Measurements from ENCODE around the gene MED13L.

MED13L gene

DNA sequence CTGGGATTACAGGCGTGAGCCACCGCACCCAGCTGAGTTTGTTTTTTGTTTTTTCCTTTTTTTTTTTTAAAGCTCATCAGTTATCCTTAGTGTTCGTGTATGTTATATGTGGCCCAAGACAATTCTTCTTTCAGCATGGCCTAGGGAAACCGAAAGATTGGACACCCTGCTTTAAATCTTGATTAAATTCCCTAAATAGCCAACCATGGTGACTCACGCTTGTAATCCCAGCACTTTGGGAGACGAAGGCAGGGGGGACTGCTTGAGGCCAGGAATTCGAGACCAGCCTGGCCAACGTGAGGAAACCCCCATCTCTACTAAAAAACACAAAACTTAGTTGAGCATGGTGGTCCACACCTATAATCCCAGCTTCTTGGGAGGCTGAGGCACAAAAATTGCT lies 131.1 kb downstream of the MED13L start:
- H3K4me1 ChIP-seq, result peaks cover 36 to 75% (median 50%) of the 10 kb centered on the region in 10 experiments
- no peak overlapping the region for H3K4me2 ChIP-seq
- H4K20me1 ChIP-seq, result peaks cover 94 to 100% (median 100%) of the 10 kb centered on the region in 11 experiments
- H3K27ac ChIP-seq, result no peak overlapping the region
- H3K9me3 ChIP-seq (replicated peaks in 1 of 11), result 0 out of 22 replicates have a peak, but pooled peaks cover 0 to 3% (median 0%) of the 10 kb centered on the region in 11 experiments
- no peak for TF ChIP-seq Cebpa-rat (IDR thresholded peaks at IDR 0.05)
- H3K9ac ChIP-seq, result no peak overlapping the region
- H3K4me3 ChIP-seq, result no peak overlapping the region
- H3K27me3 ChIP-seq, result no peaks in the 10 kb centered on the region
- peaks cover 0 to 8% (median 0%) of the 10 kb centered on the region in 11 experiments; a peak in 2 of 22 replicates for H3K36me3 ChIP-seq

DNA sequence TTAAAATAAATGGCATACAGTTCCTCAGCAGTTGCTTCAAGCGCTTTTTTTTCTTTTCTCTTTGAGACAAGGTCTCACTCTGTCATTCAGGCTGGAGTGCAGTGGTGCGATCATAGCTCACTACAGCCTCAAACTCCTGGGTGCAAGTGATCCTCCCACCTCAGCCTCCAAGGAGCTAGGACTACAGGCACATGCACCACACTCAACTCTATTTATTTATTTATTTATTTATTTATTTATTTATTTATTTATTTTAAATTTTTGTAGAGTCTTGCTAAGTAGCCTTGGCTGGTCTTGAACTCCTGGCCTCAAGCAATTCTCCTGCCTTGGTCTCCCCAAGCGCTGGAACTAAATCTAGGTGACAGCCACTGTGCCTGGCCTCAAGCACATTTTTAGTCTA lies 132.0 kb downstream of the MED13L start:
- no peak overlapping the region for H3K27ac ChIP-seq
- TF ChIP-seq Cebpa-rat (IDR thresholded peaks at IDR 0.05), result no peak
- no peak overlapping the region for H3K4me3 ChIP-seq
- peaks cover 0 to 8% (median 0%) of the 10 kb centered on the region in 11 experiments; a peak in 1 of 22 replicates for H3K36me3 ChIP-seq
- H4K20me1 ChIP-seq, result peaks cover 94 to 100% (median 100%) of the 10 kb centered on the region in 11 experiments
- H3K4me1 ChIP-seq, result peaks cover 37 to 79% (median 51%) of the 10 kb centered on the region in 10 experiments
- H3K4me2 ChIP-seq, result peak overlapping the region in 7 of 11 experiments; percentile 47 to 93 (median 80); a peak in 9 of 22 replicates
- no peaks in the 10 kb centered on the region for H3K27me3 ChIP-seq
- no peak overlapping the region for H3K9ac ChIP-seq
- H3K9me3 ChIP-seq (replicated peaks in 1 of 11), result 0 out of 22 replicates have a peak, but pooled peaks cover 0 to 3% (median 0%) of the 10 kb centered on the region in 11 experiments

DNA sequence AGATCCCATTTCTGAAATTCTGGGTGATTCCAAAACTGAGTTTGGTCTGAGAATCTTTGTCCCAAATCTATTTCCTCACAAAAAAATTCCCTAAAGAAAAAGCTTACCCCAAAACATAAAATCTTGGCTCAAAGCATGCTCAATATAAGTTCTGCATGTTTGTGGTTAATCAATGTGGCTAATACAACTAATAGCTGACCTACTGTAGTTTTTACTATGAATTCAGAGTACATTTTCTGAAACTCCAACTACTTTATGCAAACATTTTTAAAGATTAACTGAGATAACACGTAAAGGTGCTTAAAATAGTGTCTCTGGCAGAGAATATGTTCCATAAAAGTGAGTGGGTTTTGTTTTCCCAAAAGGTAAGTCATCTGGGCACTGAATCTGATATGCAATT lies 133.1 kb downstream of the MED13L start:
- Histone ChIP-seq H3K4me3 (no peak overlapping the region), H3K27ac (peak overlapping the region in 5 of 11 experiments; percentile 19 to 59 (median 41); a peak in 7 of 22 replicates), H3K27me3 (no peaks in the 10 kb centered on the region), H3K36me3 (peaks cover 0 to 8% (median 0%) of the 10 kb centered on the region in 11 experiments; a peak in 2 of 22 replicates), H4K20me1 (peaks cover 94 to 100% (median 100%) of the 10 kb centered on the region in 11 experiments), H3K9ac (peak overlapping the region in 2 of 11 experiments; percentile 19 to 22; a peak in 2 of 22 replicates), H3K4me2 (peak overlapping the region; percentile 45 to 93 (median 75)), H3K4me1 (peaks cover 37 to 80% (median 49%) of the 10 kb centered on the region in 10 experiments), H3K9me3 (replicated peaks in 1 of 11) (0 out of 22 replicates have a peak, but pooled peaks cover 0 to 3% (median 0%) of the 10 kb centered on the region in 11 experiments)
- TF ChIP-seq Cebpa-rat (IDR thresholded peaks at IDR 0.05), result no peak

DNA sequence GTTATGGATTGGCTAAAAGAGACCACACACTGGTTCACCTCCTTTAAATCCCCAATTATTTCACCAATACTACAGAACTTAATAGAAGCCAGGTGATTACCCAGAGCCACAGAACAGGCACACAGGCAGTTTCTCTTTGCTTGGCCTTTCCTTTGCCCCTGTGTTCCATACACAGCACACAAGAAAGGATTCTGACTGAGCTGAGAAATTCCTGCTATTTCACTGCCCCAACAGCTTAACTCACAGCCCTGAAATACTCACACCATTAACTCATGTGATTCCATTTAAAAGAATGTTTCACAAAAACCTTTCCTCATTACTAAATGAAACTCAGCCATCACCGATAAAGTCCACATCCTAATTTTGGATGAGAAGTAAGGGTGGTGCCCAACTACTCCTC lies 133.6 kb downstream of the MED13L start:
- Histone ChIP-seq H3K4me3 (no peak overlapping the region), H3K27me3 (no peaks in the 10 kb centered on the region), H3K9ac (peak overlapping the region in 3 of 11 experiments; percentile 16 to 22 (median 19); a peak in 3 of 22 replicates), H3K4me2 (peak overlapping the region; percentile 45 to 93 (median 75)), H3K4me1 (peaks cover 37 to 78% (median 44%) of the 10 kb centered on the region in 10 experiments), H3K36me3 (peaks cover 0 to 8% (median 0%) of the 10 kb centered on the region in 11 experiments; a peak in 2 of 22 replicates), H3K9me3 (replicated peaks in 1 of 11) (0 out of 22 replicates have a peak, but pooled peaks cover 0 to 3% (median 0%) of the 10 kb centered on the region in 11 experiments), H3K27ac (peak overlapping the region in 9 of 11 experiments; percentile 0 to 59 (median 39); a peak in 12 of 22 replicates), H4K20me1 (peaks cover 94 to 100% (median 100%) of the 10 kb centered on the region in 11 experiments)
- TF ChIP-seq Cebpa-rat (IDR thresholded peaks at IDR 0.05), result no peak

DNA sequence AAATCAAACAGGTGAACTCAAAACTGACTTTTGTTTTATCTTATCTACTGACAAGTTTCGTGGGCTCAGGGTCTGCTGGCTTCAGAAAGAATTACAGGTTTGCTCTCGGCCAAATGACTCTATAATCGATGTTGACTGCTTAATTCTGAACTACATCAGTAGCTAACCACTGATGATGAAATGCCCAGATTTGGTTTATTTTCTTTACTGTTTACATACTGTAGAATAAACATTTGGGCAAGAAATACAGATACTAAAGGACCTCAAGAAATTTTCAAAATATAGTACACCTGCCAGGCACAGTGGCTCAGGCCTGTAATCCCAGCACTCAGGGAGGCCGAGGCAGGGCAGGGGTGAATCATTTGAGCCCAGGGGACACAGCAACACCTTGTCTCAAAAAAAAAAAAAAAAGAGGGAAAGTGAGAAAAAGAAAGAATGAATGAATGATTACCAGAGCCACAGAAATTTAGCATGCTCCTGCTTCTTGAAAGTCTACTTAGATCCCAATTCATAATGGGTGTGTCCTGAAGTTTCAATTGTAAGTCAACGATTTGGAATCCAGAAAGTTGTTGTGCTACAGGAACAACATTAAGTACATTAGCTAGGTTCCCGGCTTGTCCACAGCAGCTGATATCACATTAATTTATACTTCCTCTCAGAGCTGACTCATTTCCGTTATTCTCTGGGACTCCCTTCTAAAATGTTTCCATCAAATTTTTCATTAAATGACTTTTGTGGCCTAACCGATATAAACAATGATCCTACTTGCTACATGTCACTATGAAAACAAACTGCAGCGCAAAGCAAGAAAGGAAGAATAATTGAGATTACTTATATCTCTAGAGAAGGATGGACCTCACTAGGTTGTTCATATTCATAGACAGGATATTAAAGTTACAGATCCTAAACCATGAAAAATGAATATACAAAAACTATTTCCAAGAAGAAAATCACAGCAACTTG lies 134.3 kb downstream of the MED13L start:
- Histone ChIP-seq H3K4me2 (peak overlapping the region; percentile 45 to 93 (median 75)), H3K9ac (peak overlapping the region in 6 of 11 experiments; percentile 5 to 52 (median 26); a peak in 7 of 22 replicates), H3K4me3 (peak overlapping the region in 1 of 10 experiments; percentile 37; a peak in 2 of 20 replicates), H3K27me3 (no peaks in the 10 kb centered on the region), H3K9me3 (replicated peaks in 1 of 11) (0 out of 22 replicates have a peak, but pooled peaks cover 0 to 3% (median 0%) of the 10 kb centered on the region in 11 experiments), H3K27ac (peak overlapping the region in 10 of 11 experiments; percentile 0 to 59 (median 39); a peak in 12 of 22 replicates), H3K4me1 (peaks cover 37 to 82% (median 43%) of the 10 kb centered on the region in 10 experiments), H4K20me1 (peaks cover 96 to 100% (median 100%) of the 10 kb centered on the region in 11 experiments), H3K36me3 (peaks cover 0 to 8% (median 0%) of the 10 kb centered on the region in 11 experiments; a peak in 2 of 22 replicates)
- TF ChIP-seq Cebpa-rat (IDR thresholded peaks at IDR 0.05), result no peak

DNA sequence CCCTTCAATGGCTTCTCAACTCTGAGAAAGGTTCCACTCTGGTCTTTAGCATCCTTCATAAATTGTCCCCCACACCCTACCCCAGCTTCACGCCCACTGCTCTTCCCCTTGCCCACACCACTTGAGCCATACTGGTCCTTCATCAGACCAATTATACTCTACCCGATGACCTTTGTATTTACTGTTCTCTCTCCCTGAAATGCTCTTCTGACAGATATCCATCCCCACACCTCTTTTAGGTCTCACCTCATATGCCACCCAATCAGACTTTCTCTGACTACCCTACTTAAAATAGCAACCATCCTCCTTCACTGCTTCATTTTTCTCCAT lies 135.7 kb downstream of the MED13L start:
- peaks cover 98 to 100% (median 100%) of the 10 kb centered on the region in 11 experiments for H4K20me1 ChIP-seq
- 0 out of 22 replicates have a peak overlapping the region, but pooled peaks of 1 of the 11 experiments have one; percentile 2 for H3K9ac ChIP-seq
- no peak overlapping the region for H3K4me3 ChIP-seq
- peak overlapping the region; percentile 17 to 93 (median 66) for H3K4me2 ChIP-seq
- no peaks in the 10 kb centered on the region for H3K27me3 ChIP-seq
- peak overlapping the region in 3 of 11 experiments; percentile 15 to 30 (median 18); a peak in 3 of 22 replicates for H3K27ac ChIP-seq
- H3K4me1 ChIP-seq, result peaks cover 40 to 91% (median 50%) of the 10 kb centered on the region in 10 experiments
- no peak for TF ChIP-seq Cebpa-rat (IDR thresholded peaks at IDR 0.05)
- 0 out of 22 replicates have a peak, but pooled peaks cover 0 to 3% (median 0%) of the 10 kb centered on the region in 11 experiments for H3K9me3 ChIP-seq (replicated peaks in 1 of 11)
- H3K36me3 ChIP-seq, result peaks cover 0 to 6% (median 0%) of the 10 kb centered on the region in 11 experiments; a peak in 2 of 22 replicates

DNA sequence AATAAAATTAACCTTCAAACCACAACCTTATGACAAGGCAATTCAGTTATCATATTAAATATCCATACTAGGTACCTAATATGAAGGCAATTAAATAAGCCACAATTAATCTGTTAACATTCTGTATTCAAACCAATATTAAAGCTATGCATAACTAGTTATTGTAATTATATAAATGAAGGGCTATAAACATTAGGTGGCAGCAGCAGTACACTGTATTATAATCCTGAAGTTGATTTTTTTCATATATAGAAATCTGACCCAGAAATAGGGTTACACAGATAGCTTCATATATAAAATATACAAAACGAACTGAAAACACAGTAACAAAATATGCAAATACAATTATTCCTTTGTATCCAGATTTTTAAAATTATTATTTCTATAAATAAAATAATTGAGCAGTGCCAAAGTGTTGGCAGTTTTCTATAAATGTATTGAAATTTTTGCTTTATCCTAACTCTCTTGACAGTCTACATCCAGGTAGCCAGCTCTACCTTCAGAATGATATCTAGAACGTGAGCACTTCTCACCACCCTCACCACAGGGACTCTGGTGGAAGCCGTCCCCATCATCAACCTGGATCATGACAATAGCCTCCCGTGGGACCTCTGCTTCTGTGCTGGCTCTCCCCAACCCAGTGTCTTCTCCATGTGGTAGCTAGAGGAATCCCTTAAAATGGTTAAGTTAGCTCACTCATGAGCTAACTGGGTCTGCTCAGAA lies 136.2 kb downstream of the MED13L start:
- Histone ChIP-seq H3K9ac (no peak overlapping the region; a peak in 1 of 22 replicates), H3K9me3 (replicated peaks in 1 of 11) (0 out of 22 replicates have a peak, but pooled peaks cover 0 to under 1% (median 0%) of the 10 kb centered on the region in 11 experiments), H3K27me3 (no peaks in the 10 kb centered on the region), H3K4me3 (no peak overlapping the region), H4K20me1 (peaks cover 98 to 100% (median 100%) of the 10 kb centered on the region in 11 experiments), H3K36me3 (peaks cover 0 to under 1% (median 0%) of the 10 kb centered on the region in 11 experiments; a peak in 2 of 22 replicates), H3K27ac (peak overlapping the region in 3 of 11 experiments; percentile 15 to 30 (median 18); a peak in 3 of 22 replicates), H3K4me2 (peak overlapping the region; percentile 17 to 93 (median 66)), H3K4me1 (peaks cover 41 to 92% (median 54%) of the 10 kb centered on the region in 10 experiments)
- TF ChIP-seq Cebpa-rat (IDR thresholded peaks at IDR 0.05), result no peak

DNA sequence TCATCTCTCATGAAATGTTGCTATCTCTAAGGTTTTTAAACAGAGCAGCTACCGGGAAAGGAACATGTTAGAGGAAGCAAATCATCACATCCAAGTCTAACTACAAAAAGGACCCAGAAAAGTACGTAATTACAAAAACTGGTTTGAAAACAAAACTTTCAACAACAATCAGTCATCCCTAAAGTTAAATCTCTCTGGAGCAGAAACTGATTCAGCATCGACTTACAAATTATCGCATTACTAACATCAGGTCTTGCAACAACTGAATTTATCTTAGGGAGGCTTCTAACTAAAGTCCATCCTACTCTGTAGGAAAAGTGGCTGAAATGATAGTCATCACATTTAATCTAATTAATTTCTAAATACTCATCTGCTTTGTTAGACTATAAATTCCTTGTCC lies 137.0 kb downstream of the MED13L start:
- Histone ChIP-seq H3K9ac (no peak overlapping the region; a peak in 1 of 22 replicates), H3K27me3 (no peaks in the 10 kb centered on the region), H3K4me1 (peaks cover 41 to 98% (median 55%) of the 10 kb centered on the region in 10 experiments), H3K4me3 (no peak overlapping the region), H3K36me3 (no peaks in the 10 kb centered on the region; a peak in 2 of 22 replicates), H3K9me3 (replicated peaks in 1 of 11) (no peaks in the 10 kb centered on the region), H3K27ac (no peak overlapping the region), H4K20me1 (peaks cover 98 to 100% (median 100%) of the 10 kb centered on the region in 11 experiments), H3K4me2 (peak overlapping the region in 1 of 11 experiments; percentile 9; a peak in 2 of 22 replicates)
- no peak for TF ChIP-seq Cebpa-rat (IDR thresholded peaks at IDR 0.05)

All from BLaER1 treated with 17β-estradiol and CSF1 and Interleukin-3, amounts not matched to agents 10 nM and 100 nM (cell line).